Mucosa of rectum (tissue), 2 donors: Measurements from ENCODE around the gene SEMA3C.

Experiments used
- H3K27ac ChIP-seq, 2 donors: one replicate each; pipeline ENCODE4 v1.7.0; 2013; ENCODE audit warnings: inconsistent platforms in 2 of 2, low read depth in 2 of 2, low read length in 2 of 2
- H3K27me3 ChIP-seq, 2 donors: one replicate each; pipeline ENCODE4 v1.7.0; 2013; ENCODE audit warnings: low read length in 2 of 2; ENCODE audit not compliant: control insufficient read depth in 2 of 2, insufficient read depth in 2 of 2
- H3K36me3 ChIP-seq, 2 donors: one replicate each; pipeline ENCODE4 v1.7.0; 2013; ENCODE audit warnings: low read length in 2 of 2; ENCODE audit not compliant: control insufficient read depth in 2 of 2, insufficient read depth in 2 of 2
- H3K4me1 ChIP-seq, 2 donors: one replicate each; pipeline ENCODE4 v1.7.0; 2013; ENCODE audit warnings: low read length in 2 of 2, mild to moderate bottlenecking in 1 of 2; ENCODE audit not compliant: control insufficient read depth in 2 of 2, insufficient read depth in 2 of 2
- H3K4me3 ChIP-seq, 2 donors: one replicate each; pipeline ENCODE4 v1.7.0; 2013; ENCODE audit warnings: low read length in 2 of 2
- H3K9ac ChIP-seq, 2 donors: one replicate each; pipeline ENCODE4 v1.7.0; 2013; ENCODE audit warnings: low read length in 2 of 2, low read depth in 1 of 2, mild to moderate bottlenecking in 1 of 2
- H3K9me3 ChIP-seq, 2 donors: one replicate each; pipeline ENCODE4 v1.7.0; 2013; ENCODE audit warnings: low read length in 2 of 2; ENCODE audit not compliant: control insufficient read depth in 2 of 2
- donor health status: healthy.
- donor health status: Normal muscosa, but diverticular disease.

SEMA3C gene

DNA sequence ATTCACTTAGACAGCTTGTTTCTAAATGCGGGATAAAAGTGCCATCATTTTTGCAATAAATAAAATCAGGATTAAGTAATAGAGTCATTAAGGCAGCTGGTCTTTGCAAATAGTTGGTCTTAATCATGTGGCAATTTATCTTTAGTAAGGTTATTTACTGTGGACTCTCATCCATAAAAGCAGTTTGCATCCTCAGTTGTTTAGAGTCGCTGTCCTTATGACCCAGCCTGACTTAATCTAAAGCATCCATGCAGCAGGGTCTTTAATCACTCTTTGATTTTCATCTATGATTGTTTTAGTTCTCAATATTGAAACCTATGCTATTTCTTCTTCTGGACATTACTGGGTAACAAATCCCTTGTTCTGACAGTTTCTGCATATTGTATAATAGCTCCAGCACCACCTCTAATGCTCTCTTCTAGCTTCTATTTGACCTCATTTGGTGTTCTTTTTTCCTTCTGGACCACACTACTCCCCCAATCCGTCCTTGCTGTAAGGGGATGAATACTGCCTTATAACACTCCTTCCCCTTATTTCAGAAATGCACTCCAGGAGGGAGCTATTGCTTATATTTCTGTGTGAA, 185.4 kb downstream of the SEMA3C start:
- Histone ChIP-seq H3K9ac (no peak overlapping the region), H3K36me3 (no peaks in the 10 kb centered on the region), H3K4me3 (no peak overlapping the region), H3K9me3 (no peaks in the 10 kb centered on the region), H3K4me1 (no peaks in the 10 kb centered on the region), H3K27ac (no peak overlapping the region), H3K27me3 (no peaks in the 10 kb centered on the region)

DNA sequence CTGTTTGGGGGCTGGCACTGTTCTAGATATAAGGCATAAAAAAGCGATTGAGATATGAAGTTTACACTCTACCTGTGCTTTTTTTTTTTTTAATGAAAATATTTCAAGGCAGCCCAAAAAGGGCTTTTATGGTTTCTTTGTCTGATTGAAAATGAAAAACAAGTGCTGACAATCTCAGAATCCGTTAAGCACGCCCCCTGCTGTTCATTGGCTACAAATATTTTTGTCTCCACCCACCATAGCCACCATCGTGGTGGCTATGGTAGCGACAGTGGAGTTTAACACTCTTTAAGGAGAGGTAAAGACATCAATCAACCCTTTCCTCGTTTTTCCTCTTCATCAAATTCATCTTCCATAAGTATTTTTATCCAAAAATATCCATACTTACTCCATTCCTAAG, 186.2 kb downstream of the SEMA3C start:
- Histone ChIP-seq H3K27ac (no peak overlapping the region), H3K9ac (no peak overlapping the region), H3K4me3 (no peak overlapping the region), H3K9me3 (no peaks in the 10 kb centered on the region), H3K36me3 (no peaks in the 10 kb centered on the region), H3K27me3 (no peaks in the 10 kb centered on the region), H3K4me1 (no peaks in the 10 kb centered on the region)

DNA sequence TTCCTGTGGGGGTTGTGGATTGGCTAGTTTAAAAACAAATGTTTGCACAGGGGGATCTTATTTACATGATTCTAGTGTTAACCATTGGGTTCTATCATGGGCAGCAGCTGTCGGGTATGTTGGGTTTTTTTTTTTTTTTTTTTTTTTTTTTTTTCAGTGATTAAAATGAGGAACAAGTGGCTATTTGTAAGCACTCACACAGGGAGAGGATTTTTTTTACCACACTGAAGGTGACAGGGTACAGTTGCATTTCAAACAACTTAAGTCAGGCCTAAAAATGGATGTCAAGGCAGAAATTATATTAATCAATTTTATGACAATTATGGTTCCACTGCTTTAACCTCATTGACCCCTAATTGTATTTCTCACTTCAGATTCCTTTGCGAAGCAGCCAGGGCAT, 187.6 kb downstream of the SEMA3C start:
- no peak overlapping the region for H3K4me3 ChIP-seq
- H3K9ac ChIP-seq: no peak overlapping the region
- H3K9me3 ChIP-seq: no peaks in the 10 kb centered on the region
- H3K4me1 ChIP-seq: no peaks in the 10 kb centered on the region
- H3K36me3 ChIP-seq: no peaks in the 10 kb centered on the region
- no peak overlapping the region for H3K27ac ChIP-seq
- H3K27me3 ChIP-seq: no peaks in the 10 kb centered on the region

DNA sequence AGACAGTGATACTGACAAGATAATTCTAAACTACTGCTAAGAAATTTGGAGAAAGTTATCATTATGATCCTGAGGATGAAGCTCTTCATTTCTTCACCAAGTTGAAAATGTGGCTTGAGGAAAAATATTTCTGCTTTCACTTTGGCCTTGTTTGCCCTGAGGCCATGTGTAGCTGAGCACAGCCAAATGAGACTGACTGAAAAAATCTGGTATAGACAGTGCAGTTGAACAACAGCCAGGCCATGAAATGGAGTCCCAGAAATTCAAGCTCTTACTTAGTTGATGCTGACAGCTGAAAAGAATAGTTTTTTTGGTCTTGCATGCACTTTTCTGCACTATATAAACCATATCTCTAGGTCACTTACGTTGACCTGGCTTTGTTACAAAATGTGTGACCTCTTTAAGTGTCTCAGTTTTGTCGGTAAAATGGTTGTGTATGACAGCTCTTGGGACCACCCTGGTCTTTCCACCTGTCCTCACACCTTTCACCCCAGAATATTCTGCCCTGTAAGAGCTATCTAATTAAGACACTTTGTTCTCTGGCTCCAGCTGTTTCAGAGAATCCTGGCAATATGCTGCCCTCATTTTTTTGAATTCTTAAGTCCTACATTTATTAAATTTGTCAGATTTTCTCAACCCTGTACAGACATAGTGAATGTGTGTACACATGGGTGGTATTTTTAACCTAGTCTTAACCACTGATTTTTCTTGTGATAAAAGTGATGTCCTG, 189.1 kb downstream of the SEMA3C start:
- Histone ChIP-seq H3K36me3 (no peaks in the 10 kb centered on the region), H3K9ac (no peak overlapping the region), H3K4me3 (no peak overlapping the region), H3K27ac (no peak overlapping the region), H3K4me1 (no peaks in the 10 kb centered on the region), H3K9me3 (no peaks in the 10 kb centered on the region), H3K27me3 (no peaks in the 10 kb centered on the region)

GRCh38 chr7:80726666-80727065, 192.2 kb downstream of the SEMA3C start:
- H3K27ac ChIP-seq: no peak overlapping the region
- H3K27me3 ChIP-seq: no peaks in the 10 kb centered on the region
- no peak overlapping the region for H3K4me3 ChIP-seq
- H3K9ac ChIP-seq: no peak overlapping the region
- no peaks in the 10 kb centered on the region for H3K4me1 ChIP-seq
- H3K9me3 ChIP-seq: no peaks in the 10 kb centered on the region
- H3K36me3 ChIP-seq: no peaks in the 10 kb centered on the region

DNA sequence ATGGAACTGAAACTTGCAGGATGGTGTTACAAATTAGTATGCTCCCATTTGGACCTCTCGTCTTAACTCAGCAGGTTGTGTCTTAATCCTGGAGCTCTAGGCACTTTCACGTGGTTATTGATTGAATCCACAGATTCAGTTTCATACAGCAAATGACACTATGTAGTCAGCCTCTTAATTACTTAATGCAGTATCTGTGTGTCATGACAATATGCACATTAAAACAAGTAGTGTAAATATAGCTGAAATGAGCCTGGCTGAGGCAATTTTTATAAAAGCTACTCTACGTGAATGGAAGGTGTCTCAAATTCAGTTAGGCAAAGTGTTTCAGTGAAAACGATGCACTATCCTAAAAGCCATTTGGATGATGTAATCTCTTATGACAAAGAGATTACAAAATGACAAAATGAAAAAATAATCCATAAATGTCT, 193.7 kb downstream of the SEMA3C start:
- Histone ChIP-seq H3K9me3 (no peaks in the 10 kb centered on the region), H3K36me3 (no peaks in the 10 kb centered on the region), H3K9ac (no peak overlapping the region), H3K4me1 (no peaks in the 10 kb centered on the region), H3K27ac (no peak overlapping the region), H3K27me3 (no peaks in the 10 kb centered on the region), H3K4me3 (no peak overlapping the region)

- Histone ChIP-seq H3K27ac (no peak overlapping the region), H3K4me3 (no peak overlapping the region), H3K9ac (no peak overlapping the region), H3K4me1 (no peaks in the 10 kb centered on the region), H3K9me3 (no peaks in the 10 kb centered on the region), H3K27me3 (no peaks in the 10 kb centered on the region), H3K36me3 (no peaks in the 10 kb centered on the region)
Measured at GRCh38 chr7:80724249-80724871, 194.5 kb downstream of the SEMA3C start.

DNA sequence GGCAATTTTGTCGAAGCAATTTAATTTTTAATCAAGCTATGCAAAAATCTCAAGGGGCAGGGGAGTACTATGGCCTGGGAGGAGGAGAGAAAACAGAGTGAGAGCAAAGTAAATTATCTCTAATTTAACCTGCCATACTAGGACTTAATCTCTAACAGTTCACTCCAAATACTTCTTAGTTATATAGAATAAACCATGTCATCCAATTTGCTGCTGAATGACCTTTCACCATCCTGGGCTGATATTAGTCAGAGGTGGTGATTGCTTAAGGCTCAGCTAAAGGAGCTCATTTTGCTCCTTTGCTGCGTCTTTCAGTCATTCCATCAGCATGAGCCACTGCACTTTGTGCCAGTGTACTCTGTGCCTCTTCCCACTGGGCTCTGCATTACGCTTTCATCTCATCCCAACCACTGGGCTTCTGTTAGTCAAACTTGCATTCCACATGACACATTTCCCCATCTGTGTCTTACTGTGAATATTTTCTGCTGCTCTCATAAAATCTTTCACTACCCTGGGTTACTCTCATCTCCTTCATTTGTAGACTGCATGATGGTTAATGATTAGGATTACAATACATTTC, 196.1 kb downstream of the SEMA3C start:
- no peaks in the 10 kb centered on the region for H3K9me3 ChIP-seq
- no peak overlapping the region for H3K27ac ChIP-seq
- no peak overlapping the region for H3K4me3 ChIP-seq
- no peaks in the 10 kb centered on the region for H3K4me1 ChIP-seq
- no peak overlapping the region for H3K9ac ChIP-seq
- H3K36me3 ChIP-seq: no peaks in the 10 kb centered on the region
- no peaks in the 10 kb centered on the region for H3K27me3 ChIP-seq

DNA sequence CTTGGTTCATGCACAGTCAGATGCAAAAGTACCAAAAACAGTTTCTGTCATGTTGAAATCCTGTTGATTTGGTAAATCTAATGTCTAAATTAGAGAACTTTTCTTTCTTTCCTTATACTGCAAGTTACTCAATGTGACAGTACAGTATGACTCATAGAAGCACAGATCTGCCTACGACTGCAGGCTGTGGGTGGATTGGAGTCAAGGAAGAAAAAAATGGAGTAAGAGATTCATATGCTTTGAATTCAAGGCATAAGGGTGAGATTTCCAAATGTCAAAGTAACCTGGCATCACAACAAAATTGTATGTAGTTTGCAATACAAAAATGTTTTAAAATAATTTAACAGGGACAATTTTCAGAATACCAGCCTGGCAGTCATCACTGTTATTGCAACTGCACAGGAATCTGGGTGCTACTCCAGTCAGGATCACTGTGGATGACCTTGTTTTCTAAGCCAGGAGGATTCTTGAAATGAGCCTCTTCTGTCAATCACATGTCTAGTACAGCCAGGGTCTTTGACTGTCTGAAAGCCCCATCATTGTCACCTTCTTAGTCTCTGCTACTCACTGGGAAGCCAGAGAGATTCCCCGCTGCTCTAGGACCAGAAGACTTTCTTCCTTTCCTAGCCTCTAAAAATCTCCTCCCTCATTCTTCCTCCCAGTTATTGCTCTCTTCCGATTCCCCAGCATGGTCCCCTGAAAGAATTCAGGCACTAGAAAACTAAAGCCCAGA, 196.8 kb downstream of the SEMA3C start:
- Histone ChIP-seq H3K4me1 (no peaks in the 10 kb centered on the region), H3K27me3 (no peaks in the 10 kb centered on the region), H3K27ac (no peak overlapping the region), H3K4me3 (no peak overlapping the region), H3K9me3 (no peaks in the 10 kb centered on the region), H3K36me3 (no peaks in the 10 kb centered on the region), H3K9ac (no peak overlapping the region)

- Histone ChIP-seq H3K4me1 (no peaks in the 10 kb centered on the region), H3K27me3 (no peaks in the 10 kb centered on the region), H3K9me3 (no peaks in the 10 kb centered on the region), H3K27ac (no peak overlapping the region), H3K36me3 (no peaks in the 10 kb centered on the region), H3K4me3 (no peak overlapping the region), H3K9ac (no peak overlapping the region)
Measured at GRCh38 chr7:80720146-80720545, 198.7 kb downstream of the SEMA3C start.
